Effector CD8-positive, alpha-beta T cell (primary cell): ENCODE measurements around the gene CSMD2.
"Not testable (repeated sequence)": the region's sequence is repeated elsewhere in the genome, so short reads cannot be mapped to it uniquely, and the experiment has no call there.

ENCODE experiments used
- DNase-seq: peaks from one replicate; lab custom pipeline; 2025; lab: John Stamatoyannopoulos, UW

The CSMD2 gene

GRCh38 chr1:34108711-34109110, 56.3 kb downstream of the CSMD2 start:
- no peak for DNase-seq

- no peak for DNase-seq
Measured at GRCh38 chr1:34108269-34108668, 56.8 kb downstream of the CSMD2 start.

GRCh38 chr1:34101151-34101550, 63.9 kb downstream of the CSMD2 start:
- DNase-seq = no peak

- no peak for DNase-seq
Measured at GRCh38 chr1:34100332-34100731, 64.7 kb downstream of the CSMD2 start.

GRCh38 chr1:34092399-34092798, 72.6 kb downstream of the CSMD2 start:
- DNase-seq = not testable (repeated sequence)

GRCh38 chr1:34089731-34090130, 75.3 kb downstream of the CSMD2 start:
- no peak for DNase-seq

- DNase-seq = no peak
Measured at GRCh38 chr1:34087986-34088385, 77.0 kb downstream of the CSMD2 start.

GRCh38 chr1:34086561-34086960, 78.5 kb downstream of the CSMD2 start:
- no peak for DNase-seq

GRCh38 chr1:34083974-34084373, 81.1 kb downstream of the CSMD2 start:
- no peak for DNase-seq

- DNase-seq = not testable (repeated sequence)
Measured at GRCh38 chr1:34082085-34082670, 82.9 kb downstream of the CSMD2 start.

GRCh38 chr1:34078383-34078782, 86.6 kb downstream of the CSMD2 start:
- no peak for DNase-seq

- DNase-seq = no peak
Measured at GRCh38 chr1:34075576-34075975, 89.5 kb downstream of the CSMD2 start.

GRCh38 chr1:34073028-34073695, 91.9 kb downstream of the CSMD2 start:
- DNase-seq = no peak

- DNase-seq = no peak
Measured at GRCh38 chr1:34070201-34070836, 94.7 kb downstream of the CSMD2 start.

- DNase-seq = no peak
Measured at GRCh38 chr1:34066981-34067603, 97.9 kb downstream of the CSMD2 start.

- no peak for DNase-seq
Measured at GRCh38 chr1:34066166-34066565, 98.9 kb downstream of the CSMD2 start.

GRCh38 chr1:34065498-34065897, 99.5 kb downstream of the CSMD2 start:
- DNase-seq = no peak

GRCh38 chr1:34060901-34061415, 104.1 kb downstream of the CSMD2 start:
- no peak for DNase-seq

GRCh38 chr1:34060187-34060730, 104.8 kb downstream of the CSMD2 start:
- no peak for DNase-seq

GRCh38 chr1:34057347-34058130, 107.5 kb downstream of the CSMD2 start:
- DNase-seq = no peak

- DNase-seq = no peak
Measured at GRCh38 chr1:34055818-34056217, 109.2 kb downstream of the CSMD2 start.

GRCh38 chr1:34054920-34055319, 110.1 kb downstream of the CSMD2 start:
- no peak for DNase-seq
